HG02610 (cell line): Measurements from ENCODE around the gene CTDSP2.
"Not testable (repeated sequence)": the region's sequence is repeated elsewhere in the genome, so short reads cannot be mapped to it uniquely, and the experiment has no call there.

Source experiments
- ATAC-seq: cut with Tn5 transposase; IDR thresholded peaks from one replicate; pipeline ENCODE4 v1.9.1; 2021; ENCODE audit warnings: mild to moderate bottlenecking, moderate library complexity; ENCODE audit not compliant: unreplicated experiment

CTDSP2 gene

DNA sequence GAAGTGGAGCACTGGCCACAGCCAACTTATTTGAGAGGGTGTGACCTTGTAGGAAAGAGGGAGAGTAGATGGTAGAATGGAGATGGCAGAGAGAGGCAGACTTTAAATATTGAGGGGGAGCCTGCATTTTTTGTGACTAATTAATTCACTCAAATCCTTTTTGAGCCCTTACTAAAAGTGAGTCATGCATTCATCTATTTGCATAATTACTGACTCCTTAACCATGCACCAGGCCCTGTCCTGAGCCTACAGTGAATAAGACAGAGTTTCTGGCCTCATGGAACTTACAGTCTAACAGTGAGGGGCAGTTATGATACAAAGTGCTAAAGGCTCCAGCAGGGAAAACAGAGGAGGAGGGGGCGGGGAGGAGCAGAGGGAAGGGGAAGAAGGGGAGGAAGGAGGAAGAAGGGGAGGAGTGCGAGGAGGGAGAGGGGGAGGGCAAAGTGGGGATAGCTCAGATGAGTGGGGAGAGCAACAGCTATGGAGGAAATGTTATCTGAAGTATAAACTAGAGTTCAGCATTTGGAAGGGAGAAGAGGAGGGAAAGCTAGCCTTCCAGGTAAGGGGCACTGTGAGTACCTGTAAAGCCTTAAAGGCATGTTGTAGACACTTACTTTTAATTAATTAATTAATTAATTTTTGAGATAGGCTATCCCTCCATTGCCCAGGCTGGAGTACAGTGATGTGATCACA, 7.5 kb upstream of the CTDSP2 start:
- ATAC-seq: no peak

DNA sequence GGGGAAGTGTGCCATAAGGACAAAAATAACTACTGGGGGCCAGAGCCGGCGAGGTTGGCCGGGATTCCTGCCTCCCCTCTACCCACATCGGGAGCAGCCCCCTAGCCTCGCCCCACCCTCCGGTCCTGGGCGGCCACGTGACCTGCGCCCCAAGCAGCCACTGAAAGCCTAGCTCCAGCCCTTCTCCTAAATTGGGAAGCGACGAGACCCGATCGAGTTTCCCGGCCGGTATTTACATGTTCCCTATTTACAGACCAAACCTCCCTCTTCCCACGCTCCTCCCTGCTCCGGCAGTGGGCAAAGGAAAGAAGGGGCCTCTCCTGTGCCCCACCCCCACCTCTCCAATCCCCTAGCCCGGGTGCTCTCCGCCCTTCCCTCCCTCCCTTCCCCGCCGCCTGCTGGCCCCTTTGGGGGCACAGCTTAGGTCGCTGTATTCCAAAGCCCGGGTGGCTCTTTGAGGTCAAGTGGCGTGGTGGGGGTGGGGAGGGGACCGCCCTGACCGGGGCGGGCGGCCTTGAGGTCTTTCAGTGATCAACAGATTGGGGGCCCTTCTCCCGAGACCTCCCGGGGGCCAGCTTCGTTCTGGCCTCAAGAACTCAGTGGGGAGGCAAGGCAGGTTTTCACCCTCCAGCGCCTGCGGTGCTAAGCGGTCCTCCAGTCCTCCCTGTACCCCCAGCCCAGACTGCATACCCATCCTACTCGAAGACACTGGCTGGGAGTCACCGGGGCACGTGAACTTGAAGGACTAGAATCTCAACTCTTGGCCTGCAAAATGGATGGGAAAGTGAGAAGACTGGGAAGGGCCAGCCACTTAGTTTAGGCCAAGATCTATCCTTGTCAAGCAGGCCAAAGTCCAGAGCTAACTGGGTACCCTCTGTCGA, 6.3 kb upstream of the CTDSP2 start:
- no peak for ATAC-seq

DNA sequence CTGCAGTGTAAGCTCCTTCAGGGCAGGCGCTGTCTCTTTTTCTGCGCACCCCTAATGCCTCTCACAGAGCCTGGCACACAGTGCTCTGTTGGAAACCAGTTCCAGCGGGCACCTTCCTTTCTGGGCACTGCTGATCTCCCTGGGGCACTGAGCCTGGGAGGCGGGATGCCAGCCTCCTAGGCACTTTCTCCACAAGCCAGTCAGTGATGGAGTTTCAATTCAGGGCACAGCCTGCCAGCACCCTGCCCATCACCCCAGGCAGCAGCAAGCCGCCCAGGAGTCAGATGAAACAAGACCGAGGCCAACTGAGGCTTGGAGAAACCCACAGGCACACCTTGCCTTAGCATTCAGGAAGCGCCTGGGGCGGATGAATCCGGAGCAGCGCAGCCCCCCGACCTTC, 5.7 kb upstream of the CTDSP2 start:
- no peak for ATAC-seq

DNA sequence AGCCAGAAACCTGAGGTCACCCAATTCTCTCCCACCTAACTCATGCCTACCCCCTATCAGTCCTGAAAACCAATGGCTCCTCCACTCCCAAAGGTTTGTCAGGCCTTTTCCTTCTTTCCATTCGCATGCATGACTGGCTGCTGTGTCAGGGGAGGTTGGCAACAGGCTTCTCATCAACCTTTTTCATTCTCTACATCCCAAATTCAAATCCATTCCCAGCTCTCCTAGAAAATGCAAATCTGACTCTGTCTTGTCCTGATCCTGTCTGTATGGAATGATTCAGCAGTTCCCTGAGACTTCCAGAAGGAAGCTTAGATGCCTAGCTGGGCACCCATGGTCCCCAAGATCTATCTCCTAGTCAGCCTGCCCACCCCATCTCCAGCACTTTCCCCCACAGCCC, 5.0 kb upstream of the CTDSP2 start:
- ATAC-seq: no peak

DNA sequence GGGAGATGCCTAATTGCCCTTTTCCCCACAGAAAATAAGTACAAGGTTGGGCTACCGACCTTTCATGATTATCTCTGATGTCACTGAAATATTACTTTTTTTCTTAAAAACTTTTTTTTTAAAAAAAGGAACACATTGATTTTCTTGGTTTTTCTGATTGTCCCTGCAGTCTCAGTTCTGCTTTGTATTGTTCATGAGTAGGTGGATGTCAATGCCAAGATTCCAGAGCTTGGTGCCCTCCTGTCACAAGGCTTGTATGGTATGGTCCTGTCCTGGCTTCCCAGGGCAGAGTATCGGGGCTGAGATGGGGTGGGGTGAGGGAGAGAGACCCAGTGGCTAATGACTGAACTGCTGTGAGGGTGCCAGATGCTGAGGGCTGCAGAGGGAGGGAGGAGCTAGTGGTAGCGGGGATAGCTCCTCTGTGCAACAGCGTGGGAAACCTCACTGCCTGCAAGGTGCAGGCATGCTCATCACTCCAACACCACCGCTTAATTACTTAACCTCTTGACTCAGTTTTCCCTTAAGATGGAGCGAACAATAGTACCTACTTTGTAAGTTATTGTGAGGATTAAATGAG, 4.4 kb upstream of the CTDSP2 start:
- no peak for ATAC-seq

DNA sequence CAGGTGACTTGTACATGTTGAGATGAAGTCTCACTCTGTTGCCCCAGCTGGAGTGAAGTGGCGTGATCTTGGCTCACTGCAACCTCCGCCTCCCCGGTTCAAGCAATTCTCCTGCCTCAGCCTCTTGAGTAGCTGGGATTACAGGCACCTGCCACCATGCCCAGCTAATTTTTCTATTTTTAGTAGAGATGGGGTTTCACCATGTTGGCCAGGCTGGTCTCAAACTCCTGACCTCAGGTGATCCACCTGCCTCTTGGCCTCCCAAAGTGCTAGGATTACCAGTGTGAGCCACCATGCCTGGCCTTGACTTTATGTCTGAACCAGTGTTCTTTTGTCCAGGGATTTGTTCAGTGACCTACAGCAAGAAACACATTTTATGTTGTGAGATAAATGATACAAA, 2.9 kb upstream of the CTDSP2 start:
- not testable (repeated sequence) for ATAC-seq

DNA sequence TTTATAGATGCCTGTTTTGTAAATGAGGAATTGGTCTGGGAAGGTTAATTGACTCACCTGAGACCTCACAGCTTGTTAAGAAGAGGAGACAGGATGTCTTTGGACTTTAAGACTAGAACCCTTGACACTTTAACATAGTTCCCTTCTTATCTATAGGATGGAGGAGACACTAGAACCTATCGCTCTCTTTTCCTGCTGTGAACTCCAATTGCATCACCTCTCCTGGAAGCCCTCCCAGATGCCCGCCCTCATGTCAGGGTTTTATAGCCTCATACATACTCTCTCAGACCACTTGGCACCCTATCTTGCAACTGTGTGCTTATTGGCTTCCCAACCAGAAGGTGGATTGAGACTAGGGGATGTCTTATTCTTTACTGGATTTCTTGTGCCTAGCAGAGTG, 2.5 kb upstream of the CTDSP2 start:
- ATAC-seq: no peak

DNA sequence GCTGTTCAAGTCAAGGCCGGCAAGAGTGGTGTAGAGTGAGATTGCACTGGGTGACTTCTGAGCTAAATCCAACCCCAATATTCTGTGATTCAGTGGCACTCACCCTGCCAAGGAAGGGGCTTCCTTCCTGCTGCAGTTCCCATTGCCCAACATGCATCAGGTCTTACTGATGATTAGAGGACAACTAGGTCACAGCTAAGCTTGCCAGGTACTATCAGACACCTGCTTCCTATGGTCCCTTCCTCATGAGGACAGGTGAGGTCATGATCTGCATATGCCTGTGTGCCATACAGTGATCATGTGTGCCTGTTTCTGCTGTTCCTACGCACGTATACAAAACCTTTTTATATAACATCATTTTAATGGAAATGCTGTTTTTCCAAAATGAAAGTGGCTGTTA, 1.7 kb upstream of the CTDSP2 start:
- no peak for ATAC-seq

DNA sequence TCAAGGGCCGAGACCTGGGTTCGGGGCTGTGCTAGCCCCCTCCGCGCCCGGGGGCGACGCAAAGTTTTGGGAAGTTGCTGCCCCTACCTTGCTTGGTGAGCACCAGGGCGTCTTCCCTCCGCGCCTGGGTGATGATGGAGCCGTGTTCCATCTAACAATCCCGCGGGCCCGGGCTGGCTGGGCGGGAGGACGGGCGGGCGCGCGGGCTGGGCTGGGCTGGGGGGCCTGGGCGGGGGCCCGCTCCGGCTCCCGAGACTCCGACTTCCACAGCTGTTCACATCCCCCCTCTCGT, 298 bp downstream of the CTDSP2 start:
- ATAC-seq: peak; percentile 0

DNA sequence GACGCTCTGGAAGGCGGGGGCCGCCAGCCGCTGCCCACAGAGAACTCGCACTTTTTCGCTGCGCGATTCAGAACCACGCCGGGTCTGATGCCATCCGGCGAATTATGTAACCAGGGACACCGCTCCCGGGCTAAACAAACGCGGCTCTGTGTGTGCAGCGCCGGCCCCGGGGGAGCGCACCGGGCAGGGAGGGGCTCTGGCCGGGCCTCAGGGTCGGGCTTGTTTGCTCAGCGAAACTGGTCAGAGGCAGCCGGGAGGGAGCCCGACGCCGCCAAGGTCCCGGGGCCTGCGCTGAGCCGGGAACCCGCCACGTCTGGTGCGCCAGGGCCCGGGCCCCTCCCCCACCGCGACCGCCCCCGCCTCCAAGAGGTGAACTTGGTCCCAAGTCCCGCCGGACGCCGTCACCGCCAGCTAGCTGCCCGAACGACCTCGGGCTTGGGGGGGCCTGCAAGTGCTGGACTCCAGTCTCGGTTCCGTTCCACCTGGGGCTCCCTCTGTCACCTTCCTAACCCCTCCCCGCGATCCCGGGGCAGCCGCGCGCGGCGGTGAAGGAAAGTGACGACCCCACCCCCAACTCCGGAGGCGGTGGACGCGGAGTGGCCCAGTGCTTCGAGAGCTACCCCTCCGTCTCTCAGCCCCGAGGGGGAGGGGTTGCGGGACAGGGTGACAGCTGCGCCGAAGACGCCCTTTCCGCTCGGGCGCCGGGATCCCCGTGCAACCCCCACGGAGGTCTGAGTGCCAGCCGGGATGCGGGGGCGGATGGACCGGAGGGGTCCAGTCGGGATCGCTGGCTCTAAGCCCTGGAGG, 848 bp downstream of the CTDSP2 start:
- ATAC-seq: peak; percentile 25

DNA sequence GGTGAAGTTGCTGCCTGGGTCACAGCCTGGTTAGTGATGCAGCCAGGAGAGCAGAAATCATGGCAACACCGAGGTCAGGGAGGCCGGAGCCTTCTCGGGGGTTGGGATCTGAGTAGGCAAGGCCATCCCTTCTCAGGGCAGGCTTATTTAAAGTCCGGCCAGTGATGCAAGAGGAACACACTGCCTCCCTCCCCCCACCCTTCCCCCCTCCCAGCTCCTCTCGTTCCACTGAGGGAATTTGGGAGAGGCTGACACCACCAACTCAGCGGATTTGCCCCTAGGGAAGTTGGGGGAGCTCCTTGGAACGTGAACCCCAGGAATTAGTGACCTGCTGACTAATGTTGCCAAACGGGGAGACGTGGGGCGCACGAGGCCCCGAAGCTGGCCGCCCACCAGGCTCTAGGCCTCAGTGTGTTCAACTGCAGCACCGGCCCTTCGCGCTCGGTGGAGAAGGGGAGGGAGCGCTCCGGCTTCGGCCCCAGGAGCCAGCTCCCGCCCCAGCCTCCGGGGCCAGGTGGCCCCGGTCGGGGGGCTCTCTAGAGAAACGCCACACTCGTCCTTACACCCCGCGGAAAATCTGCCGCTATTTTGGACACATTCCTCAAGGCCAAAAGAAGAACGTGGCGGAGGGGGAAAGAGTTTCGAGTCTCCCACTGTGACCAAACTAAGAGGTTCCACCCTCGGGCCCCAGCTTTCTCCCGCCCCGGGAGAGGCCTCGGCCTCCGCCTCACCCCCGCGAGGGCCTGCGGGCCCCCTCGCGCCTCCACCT, 1.6 kb downstream of the CTDSP2 start:
- no peak for ATAC-seq

DNA sequence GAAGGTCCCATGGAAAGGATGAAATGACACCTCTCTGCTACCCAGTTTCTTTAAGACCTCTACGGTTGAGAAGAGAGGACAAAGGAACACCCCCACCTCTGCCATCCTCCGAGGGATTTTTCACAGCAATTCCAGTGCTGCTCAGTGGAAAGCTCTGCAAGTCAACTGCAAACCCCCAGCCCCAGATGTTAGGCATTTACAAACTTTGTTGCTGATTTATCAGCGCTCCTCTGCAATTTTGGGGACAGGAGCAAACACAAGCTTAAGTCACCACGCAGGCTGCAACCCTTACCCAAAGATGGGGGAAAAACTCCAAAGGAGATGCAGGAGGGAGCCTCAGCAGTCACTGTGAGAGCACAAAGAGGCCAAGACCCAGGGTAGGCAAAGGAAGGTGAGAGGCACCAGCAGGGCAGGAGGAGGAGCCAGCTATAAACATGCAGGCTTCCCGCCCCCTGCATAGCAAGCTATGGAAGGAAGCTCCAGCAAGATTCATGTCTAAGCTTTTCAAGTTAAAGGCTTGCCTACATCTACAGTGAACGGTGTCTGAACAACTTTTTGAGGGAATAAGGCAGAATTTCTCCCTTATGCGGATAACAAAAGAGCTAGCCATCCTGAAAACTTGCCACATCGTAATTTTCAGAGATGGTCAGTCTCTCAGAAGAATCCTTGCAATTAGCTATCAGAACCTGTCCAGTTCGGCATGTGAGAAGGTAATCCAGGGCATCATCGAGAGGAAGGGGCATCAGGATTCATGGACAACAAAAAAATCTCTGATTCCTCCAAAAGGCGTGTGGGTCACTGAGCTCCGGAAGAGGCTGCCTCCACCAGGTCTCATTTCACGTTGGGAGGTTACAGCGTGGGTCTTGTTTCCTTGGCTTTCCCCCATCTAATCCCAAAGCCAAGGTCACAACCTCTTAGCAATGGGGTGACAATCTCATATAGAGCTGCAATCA, 3.9 kb downstream of the CTDSP2 start:
- ATAC-seq: no peak

DNA sequence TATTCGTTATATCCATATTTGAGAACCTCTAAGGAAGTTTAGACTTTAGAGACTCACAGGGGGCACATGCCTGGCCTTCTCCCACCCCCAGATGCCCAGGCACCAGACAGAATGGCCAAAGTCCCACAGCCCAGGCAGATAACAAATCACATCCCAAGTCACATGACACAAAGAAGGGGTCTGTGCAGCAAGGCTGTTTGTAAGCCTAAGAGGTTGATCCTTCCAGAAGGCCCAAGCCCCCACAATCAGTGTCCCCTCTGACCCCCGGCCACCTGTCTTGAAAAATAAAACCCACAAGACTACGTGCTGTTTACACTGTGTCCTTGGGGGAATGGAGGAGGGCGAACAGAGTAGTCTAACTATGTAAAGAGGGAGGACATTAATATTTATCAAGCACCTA, 5.1 kb downstream of the CTDSP2 start:
- no peak for ATAC-seq

DNA sequence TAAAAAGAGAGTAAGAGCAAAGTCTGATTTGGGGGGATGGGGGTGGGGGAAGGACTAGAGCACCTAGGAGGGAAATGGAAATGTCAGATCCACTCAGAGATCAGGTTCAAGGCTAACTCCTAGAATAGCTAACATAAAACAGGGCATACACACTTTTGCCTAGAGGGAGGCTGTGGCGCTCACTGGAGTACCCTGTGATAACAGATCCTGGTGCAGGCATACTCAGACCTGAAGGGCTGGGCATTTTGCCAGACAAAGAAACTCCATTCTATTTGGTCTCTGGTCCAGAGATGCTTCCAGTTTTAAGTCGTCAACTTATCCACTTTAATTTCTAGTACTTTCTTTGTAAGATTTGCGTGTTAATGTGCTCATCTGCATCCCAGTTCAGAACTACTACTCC, 5.8 kb downstream of the CTDSP2 start:
- ATAC-seq: no peak

DNA sequence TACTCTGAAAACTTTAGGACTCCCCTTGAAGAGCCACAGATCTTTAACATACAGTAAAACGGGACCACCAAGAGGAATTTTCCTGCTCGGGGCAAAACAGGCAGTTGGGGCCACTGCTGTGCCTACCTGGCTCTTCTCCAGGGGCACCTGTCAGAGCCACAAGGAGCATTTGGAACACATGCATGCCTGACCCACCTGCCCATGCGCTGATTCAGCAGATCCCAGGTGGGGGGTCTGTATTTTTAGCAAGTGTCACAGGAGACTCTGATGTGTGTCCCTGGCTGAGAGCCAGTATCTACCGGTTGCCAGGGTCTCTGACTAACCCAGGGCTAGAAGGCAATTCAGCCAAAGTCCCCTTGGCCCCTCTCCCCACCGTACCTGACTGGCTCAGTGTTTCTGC, 6.5 kb downstream of the CTDSP2 start:
- ATAC-seq: no peak

DNA sequence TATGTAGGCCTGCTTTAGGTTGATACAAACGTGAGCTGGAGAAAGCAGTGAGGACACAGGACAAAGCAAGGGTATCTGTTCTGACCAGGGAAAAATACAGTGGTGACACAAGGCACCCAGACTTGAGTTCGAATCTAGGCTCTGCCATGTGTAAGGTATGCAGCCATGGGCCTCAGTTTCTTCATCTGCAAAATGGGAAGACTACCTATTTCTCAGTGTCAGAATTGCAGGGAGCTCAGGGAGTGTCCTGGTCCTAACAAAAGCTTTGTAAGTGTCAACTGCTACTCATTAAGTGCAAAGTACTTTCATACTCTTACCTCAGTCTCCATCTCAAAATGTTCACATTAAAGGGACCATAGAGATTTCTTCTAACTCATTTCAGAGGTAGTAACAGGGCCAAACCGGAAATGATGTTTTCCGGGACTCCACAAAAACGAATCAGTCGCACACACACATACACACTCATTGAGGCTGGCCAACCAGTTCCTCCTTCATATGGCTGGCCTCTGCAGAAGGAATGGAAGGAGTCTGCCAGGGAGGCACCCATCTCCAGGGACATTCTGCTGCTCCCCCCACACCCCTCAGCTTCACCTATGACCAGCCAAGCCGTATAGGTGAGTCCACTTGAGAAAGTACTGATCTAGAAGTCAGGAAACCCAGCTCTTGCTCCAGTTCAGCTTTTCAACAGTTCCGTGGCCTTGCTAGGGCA, 7.8 kb downstream of the CTDSP2 start:
- peak; percentile 31 for ATAC-seq

DNA sequence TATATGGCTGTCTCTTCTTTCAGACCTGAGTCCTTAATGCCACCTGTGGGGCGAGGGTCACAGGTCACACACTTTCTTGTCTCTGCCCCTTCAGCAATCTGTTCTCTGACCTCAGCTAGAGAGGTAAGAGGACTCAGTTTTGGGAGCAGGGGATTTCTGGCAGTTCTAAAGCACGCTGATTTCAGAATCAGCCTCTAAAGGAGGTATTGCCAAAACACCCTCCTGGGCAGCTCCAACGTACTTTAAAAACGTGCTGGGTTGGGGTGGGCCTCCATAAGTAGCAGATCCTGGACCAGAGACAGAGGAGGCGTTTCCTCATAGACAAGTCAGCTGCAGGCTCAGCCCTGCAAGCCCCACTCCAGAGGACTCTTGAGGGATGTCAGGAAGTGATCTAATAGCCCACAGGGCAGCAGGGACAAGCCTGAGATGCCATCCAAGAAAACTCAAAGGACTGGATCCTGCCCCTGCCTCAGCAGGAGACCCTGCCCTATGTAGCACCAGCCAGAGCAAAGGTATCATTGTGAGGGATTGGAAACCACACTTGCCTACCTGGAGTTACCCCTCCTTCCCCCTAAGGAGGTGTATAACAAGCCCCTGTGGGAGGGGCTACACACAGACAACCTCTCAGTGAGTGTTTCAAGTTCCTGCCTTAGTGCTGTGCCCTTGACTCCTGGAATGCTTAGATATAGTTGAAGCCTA, 8.5 kb downstream of the CTDSP2 start:
- peak; percentile 25 for ATAC-seq
